ENCODE measurements around the gene GLI3.

The GLI3 gene

DNA sequence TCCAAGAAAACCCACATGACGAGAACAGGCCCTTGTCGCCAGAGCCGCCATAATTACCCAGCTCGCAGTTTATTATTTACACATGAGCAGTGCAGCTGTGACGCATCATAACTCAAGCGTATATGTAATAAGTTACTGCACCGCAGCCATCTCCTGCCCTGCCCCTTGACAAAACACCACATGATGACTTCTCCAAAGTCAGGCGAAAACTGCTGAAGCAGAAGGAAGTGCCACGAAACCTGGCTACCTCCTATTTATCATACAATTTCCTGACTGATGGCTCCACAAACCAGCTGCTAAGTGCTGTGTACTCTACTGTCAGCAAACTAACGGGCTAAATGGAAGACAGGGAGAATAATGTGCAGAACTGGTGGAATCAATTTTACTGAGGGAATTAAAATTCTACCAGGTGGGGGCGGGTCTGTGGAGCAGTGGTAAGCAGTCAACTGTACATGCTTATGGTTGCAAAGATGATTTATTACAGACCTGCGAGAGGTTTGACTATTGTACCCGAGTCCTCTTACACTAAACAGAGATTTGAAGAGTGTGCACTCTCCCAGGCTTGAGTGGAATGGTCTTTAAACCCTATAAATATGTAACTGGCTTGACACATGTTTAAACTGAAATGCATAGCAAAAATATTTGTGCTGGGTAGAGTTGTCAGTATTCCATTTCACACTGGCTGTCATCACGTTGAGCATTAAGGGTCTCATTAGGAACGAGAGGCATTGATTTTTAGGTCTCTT lies 156.0 kb downstream of the GLI3 start:
- H3K4me3 ChIP-seq (ENCODE audit: low read depth, low read length): no peak overlapping the region
- no peak for TF ChIP-seq CTCF (IDR thresholded peaks at IDR 0.05; ENCODE audit: low read depth, low read length)

DNA sequence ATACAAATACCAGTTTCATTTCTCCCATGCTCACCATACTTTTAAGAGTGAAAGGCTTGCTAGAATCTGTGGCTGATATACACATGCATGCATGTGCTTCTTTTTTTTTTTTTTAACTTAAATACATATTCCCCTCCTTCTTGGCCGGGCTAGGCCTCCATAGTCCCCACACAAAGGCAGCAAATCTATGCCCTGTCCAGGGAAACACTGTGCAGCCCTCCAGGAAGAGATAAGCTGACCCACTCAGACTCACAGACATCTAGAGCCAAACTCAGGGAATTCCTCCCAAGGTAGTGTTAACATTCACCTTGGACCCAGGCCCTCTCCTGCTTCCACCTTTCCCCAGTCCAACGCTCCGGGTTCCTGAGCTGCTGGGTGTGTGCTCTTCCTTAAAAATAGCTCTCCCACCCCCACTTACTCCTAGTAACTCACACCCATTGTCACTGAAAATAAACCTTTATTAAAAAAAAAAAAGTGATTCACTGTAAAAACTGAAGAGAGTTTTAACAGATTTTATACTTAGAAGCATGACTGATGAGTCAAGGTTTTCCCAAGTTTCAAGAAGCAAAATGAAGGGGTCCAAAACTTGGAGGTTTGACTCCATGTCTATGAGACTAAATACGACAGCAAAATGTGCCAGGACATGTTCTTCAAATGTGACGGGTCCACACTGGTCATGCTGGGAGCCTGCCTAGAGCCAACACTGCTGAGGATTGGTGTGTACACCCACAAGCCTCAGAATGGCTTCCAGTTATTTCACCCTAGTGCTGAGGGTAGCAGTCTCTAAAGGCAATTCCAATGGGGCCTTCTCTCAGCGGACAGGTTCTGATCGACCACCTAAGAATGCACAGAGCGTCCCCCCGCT lies 159.5 kb downstream of the GLI3 start:
- TF ChIP-seq CTCF (IDR thresholded peaks at IDR 0.05; ENCODE audit: low read depth, low read length): no peak

DNA sequence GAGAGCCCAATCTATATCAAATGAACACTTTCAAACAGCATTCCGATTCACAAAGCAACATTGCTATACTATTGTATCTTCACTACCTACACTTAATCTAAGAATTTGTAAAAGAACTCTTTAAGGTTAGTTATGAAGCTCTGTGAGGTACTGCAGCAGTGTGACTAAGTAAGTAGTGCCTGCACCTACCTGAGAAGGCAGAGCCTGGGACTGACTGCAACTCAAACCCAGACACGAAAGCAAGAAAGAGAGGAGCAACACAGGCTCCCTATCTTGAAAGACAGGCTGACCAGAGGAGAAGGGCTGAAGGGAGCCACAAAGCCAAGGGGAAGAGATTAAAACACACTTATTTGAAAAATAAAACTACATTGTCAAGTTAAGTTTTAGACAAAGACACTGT lies 160.1 kb downstream of the GLI3 start:
- H3K4me3 ChIP-seq (ENCODE audit: low read depth, low read length): no peak overlapping the region
- no peak for TF ChIP-seq CTCF (IDR thresholded peaks at IDR 0.05; ENCODE audit: low read depth, low read length)

More for the DNA sequence above, 159.5 kb downstream of the GLI3 start:
- no peak overlapping the region for H3K4me3 ChIP-seq (ENCODE audit: low read depth, low read length)

DNA sequence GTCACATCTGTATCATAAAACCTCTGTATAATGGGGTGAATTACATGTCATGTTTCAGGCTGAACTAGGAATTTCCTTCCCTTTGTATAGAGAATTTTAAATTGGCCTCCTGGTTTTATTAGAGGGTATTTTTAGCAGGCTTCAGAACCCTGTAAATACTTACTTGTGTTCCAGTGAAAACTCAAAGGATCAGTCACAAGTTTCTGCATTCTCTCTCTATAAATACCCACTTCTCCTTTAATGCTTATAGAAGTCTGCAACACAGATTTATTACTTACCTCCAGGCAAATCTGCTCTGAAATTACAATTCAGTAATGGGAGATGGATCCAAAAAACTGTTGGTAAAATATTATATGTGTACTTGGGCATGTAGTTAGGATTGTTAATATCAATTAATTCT lies 161.6 kb downstream of the GLI3 start:
- no peak overlapping the region for H3K4me3 ChIP-seq (ENCODE audit: low read depth, low read length)
- no peak for TF ChIP-seq CTCF (IDR thresholded peaks at IDR 0.05; ENCODE audit: low read depth, low read length)

DNA sequence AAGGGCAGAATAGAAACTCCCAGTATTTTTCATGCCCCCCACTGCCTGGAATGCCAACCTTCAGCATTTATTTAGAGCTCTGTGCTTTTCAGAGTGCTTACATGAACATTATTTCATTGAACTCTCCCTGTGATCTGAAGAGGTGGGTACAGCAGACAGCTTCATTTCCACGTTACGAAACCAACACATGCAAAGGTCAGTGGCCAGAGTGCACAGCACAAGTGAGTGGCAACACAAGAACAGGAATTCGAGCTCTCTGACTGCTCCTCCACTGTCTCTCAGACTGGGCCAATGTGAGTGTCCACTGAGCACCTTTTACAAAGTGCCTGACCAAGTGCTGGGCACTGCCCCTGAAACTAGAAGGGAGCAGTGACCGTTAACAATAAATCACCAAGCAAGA lies 162.9 kb downstream of the GLI3 start:
- no peak for TF ChIP-seq CTCF (IDR thresholded peaks at IDR 0.05; ENCODE audit: low read depth, low read length)
- H3K4me3 ChIP-seq (ENCODE audit: low read depth, low read length): no peak overlapping the region

- H3K4me3 ChIP-seq (ENCODE audit: low read depth, low read length): no peak overlapping the region
- no peak for TF ChIP-seq CTCF (IDR thresholded peaks at IDR 0.05; ENCODE audit: low read depth, low read length)
Observed at GRCh38 chr7:42071372-42072261, 165.4 kb downstream of the GLI3 start.

All from WI38 (cell line).